ENCODE data around the gene ABHD17A.

Gene ABHD17A

DNA sequence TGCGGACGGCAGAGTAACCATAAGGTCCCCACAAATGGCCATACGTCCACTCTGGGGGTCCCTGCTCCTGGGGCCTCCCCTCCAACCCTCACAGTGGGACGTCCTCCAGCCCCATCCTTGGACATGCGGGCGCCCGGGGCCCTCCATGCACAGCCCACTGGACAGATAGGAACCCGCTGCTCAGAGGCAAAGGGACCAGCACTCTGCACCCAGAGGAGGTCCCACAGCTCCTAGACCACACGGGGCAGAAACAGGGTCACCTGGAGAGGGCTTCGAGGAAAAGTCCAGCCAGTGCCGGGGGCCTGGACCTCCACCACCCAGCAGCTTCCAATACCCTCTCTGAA lies 48.1 kb downstream of the ABHD17A start:
- no peak for DNase-seq

DNA sequence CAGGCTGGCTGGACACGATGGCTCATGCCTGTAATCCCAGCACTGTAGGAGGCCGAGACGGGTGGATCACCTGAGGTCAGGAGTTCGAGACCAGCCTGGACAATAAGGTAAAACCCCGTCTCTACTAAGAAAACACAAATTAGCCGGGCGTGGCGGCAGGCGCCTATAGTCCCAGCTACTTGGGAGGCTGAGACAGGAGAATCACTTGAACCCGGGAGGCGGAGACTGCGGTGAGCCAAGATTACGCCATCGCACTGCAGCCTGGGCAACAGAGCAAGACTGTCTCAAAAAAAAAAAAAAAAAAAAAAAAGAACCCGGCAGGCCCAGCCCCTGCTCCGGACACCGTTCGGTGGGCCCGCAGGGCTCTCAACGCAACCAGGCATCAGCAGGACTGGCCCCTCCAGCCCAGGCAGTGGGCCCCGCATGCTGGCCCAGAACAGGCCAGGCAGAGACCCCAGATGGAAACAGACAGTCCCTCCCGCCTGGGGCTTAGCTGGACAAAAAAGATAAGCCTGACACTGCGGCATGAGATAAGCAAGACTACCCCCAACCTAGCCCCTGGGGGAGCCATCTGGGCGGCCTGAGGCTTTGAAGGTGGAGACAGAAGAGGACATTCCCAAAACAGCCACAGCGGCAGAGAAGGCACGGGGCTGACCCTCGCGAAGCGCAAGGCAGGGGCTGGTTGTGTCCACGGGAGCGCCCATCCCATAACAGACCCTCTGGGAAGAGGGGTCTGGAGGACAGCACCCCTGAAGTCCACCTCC lies 48.7 kb downstream of the ABHD17A start:
- DNase-seq = no peak

DNA sequence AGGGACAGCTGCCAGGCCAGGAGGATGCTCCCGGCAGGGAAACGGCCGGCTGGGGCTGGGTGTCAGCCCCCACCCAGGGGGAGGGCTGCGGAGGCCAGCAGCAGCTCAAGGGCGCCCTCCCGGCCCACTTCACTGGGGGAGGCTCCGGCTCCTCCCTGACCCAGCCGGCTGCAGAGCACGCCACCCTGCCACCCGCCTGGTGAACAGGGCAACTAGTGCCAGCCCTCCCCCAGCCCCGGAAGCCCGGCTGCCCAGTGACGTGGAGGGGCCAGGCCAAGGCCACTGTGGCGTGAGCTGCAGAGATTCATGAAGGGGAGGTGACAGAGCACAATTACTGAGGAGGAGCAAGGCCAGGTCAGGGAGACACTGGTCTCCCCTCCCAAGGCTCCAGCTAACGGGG lies 51.8 kb downstream of the ABHD17A start:
- no peak for DNase-seq

DNA sequence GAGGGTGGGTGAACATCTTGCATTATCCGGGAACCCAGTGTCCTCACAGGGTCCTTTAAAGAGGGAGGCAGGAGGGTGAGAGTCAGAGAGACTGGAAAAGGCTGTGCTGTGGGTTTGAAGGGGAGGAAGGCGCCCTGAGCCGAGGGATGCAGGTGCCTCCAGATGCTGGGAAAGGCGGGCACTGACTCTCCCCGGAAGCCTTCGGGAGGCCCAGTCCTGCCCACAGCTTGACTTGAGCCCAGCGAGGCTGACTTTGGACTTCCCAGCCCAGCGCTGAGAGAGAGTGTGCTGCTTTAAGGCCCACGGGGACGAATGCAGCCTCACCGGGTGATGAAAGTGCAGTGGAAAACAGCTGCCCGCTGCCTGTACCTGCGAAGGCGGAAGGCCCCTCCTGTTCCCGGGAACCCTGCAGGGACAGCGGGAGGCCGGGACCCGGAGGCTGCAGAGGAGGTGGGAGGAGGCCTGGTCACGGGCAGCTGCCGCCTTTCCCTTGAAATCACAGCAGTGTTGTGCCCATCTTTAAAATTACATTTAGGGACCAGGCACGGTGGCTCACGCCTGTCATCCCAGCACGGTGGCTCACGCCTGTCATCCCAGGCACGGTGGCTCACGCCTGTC lies 53.1 kb downstream of the ABHD17A start:
- DNase-seq = no peak

DNA sequence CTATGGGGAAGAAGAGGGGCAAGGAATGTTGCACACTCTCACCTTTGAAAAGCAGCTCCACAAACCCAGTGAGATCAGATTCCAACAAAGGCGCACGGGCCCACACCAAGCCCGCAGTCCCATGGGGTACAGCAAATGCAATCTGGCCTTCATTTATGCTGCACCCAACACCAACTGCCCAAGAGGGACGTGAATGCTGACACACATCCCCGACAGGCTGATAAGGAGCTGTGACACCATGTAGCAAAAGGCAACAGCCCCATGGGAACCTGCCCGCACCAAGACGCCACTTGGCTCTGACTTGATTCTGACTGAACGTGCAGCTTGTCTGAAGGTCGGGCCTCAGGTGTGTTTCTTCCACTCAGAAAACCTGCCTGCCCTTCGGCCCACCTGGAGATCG lies 54.3 kb downstream of the ABHD17A start:
- DNase-seq = no peak

DNA sequence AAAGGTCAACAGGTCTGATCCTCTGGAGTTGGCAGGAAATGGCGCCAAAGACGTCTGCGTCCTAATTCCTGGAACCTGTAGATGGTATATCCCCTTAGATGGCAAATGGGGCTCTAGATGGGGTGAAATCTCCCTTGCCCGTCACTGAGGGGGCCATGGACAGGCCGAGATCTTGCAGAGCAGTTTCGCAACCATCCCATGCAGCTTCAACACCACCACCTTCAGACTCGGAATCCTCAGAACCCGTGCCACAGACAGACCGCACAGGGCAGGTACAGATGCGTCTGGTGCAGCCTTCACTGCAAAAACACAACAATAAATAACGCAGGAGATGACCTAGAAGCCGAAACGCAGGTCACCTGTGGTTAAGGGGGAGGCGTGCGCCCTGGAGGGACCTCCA lies 54.7 kb downstream of the ABHD17A start:
- no peak for DNase-seq

DNA sequence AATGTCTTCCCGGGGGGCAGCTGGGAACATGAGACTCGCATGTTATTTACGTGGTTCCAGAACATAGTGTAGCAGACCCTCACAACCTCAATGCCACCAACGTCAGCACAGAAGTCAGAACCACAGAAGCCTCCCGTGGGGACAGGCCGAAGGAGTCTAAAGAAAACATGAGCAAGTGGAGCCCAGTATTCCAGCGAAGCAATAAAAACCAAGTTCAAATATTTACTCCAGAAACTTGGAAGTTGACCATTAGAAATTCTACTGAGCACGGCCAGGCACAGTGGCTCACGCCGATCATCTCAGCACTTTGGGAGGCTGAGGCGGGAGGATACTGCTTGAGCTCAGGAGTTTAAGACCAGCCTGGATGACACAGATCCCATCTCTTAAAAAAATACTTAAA lies 55.3 kb downstream of the ABHD17A start:
- no peak for DNase-seq

DNA sequence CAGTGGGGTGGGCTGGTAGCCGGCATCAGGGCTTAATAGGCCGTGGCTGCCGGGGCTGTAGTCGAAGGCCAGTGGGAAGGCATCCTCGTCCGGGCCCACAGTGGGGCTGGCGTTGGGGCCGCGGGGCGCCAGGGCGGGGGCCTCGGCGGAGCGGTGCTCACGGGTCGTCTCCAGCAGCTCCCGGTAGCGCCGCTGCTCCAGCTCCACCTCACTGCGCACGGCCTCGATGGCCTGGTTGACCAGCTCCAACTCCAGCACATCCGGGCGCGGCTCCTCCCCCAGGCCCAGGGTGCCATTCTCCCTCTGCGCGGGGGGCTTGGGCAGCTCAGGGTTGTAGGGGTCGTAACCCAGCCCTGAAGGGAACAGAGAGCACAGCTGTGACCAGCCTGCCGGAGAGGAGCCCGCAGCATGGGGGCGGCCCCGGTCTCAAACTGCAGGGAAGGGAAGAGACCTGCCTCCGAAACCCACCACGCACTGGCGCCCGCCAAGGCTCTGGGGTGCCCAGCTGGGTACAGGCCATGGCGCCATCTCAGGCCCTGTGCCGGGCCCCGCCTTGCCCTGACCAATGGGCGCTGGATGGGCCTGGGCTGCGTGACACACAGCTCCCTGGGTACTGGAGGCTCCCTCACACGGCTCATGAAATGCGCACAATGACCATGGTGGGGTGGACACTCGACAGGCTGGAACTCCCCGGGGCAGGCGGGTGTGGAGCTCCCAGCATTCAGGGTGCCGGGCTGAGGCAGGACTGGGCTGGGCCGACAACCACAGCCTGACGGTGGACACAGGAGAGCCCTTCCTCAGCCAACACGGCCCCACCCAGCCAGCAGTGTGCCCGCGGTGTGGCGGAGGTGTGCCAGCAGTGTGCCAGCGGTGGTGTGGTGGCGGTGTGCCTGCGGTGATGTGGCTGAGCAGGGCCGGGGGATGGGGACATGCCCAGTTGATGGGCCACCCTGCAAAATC lies 56.7 kb downstream of the ABHD17A start:
- DNase-seq = no peak

DNA sequence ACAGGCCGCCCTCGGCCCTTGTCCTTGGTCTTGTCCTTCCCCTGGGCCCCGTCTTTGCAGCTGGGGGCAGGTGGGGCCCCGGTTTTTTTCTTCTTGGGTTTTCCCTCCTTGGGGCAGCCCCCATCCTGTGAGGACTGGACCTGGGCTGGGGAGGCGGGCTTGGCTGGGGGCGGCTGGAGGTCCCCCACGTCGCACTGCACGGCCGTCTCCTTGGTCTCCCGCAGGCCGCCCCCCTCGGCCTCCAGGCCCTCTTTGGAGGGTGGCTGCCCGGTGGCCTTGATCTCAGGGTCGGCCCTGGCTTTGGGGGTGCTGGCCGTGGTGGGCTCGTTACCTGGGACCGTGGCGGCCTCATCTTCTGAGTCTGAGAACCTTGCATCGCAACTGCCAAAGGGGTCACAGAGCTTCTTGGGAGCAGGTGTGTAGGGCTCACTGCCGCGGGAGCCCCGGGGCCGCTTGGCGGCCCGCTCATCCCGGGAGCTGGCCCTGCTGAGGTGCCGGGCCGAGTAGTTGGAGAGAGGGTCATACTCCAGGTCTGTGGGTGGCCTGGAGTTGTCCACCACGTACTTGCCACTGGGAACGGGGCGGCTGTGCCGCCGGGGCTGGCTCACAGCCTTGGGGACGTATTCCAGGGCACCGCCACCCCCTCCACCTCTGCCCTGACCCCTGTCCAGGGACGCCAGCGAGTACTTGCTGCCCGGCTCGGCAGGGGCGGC lies 57.6 kb downstream of the ABHD17A start:
- DNase-seq = no peak
